Smooth muscle cell (in vitro differentiated cells): ENCODE data around the gene IL34. TPM values are rescaled to one million over a fixed set of nuclear protein-coding genes. Genes with fewer than 3 reads are reported as not detected.
"Not testable (repeated sequence)": the region's sequence is repeated elsewhere in the genome, so short reads cannot be mapped to it uniquely, and the experiment has no call there.

Source experiments
- DNase-seq: peaks from one replicate; lab custom pipeline; 2025; ENCODE audit not compliant: unreplicated experiment; lab: John Stamatoyannopoulos, UW
- H2AFZ ChIP-seq: fragments of 200-600 bp; sonication (generic); 2 replicates; pipeline ENCODE4 v1.6.0; 2016; ENCODE audit warnings: antibody characterized with exemption, low read depth, mild to moderate bottlenecking
- H3F3A ChIP-seq: fragments of 200-600 bp; sonication (generic); 2 replicates; pipeline ENCODE4 v1.6.0; 2017; ENCODE audit warnings: antibody characterized with exemption, low read depth
- H3K27ac ChIP-seq: fragments of 200-600 bp; sonication (generic); 2 replicates; pipeline ENCODE4 v1.5.1; 2016; ENCODE audit warnings: low read depth, mild to moderate bottlenecking
- H3K27me3 ChIP-seq: fragments of 200-600 bp; sonication (generic); 2 replicates; pipeline ENCODE4 v1.6.1; 2016; ENCODE audit warnings: low read depth, mild to moderate bottlenecking
- H3K36me3 ChIP-seq: fragments of 200-600 bp; sonication (generic); 2 replicates; pipeline ENCODE4 v1.5.1; 2016; ENCODE audit warnings: low read depth
- H3K4me1 ChIP-seq: fragments of 200-600 bp; sonication (generic); 2 replicates; pipeline ENCODE4 v1.5.1; 2016; ENCODE audit warnings: low read depth
- H3K4me2 ChIP-seq: fragments of 200-600 bp; sonication (generic); 2 replicates; pipeline ENCODE4 v1.6.0; 2016; ENCODE audit warnings: mild to moderate bottlenecking
- H3K4me3 ChIP-seq: fragments of 200-600 bp; sonication (generic); 2 replicates; pipeline ENCODE4 v1.5.1; 2016; ENCODE audit warnings: mild to moderate bottlenecking
- H3K79me2 ChIP-seq: fragments of 200-600 bp; sonication (generic); 2 replicates; pipeline ENCODE4 v1.6.0; 2016; ENCODE audit warnings: low read depth, mild to moderate bottlenecking
- H3K9ac ChIP-seq: fragments of 200-600 bp; sonication (generic); 2 replicates; pipeline ENCODE4 v1.6.0; 2016; ENCODE audit warnings: low read depth
- H3K9me3 ChIP-seq: fragments of 200-600 bp; sonication (generic); replicated peaks from 2 replicates; pipeline ENCODE4 v1.5.1; 2016; ENCODE audit warnings: low read depth
- H4K20me1 ChIP-seq: fragments of 200-600 bp; sonication (generic); 2 replicates; pipeline ENCODE4 v1.6.0; 2016; ENCODE audit warnings: low read depth
- WGBS: methylation state at CpG from one replicate; pipeline ENCODE4 v1.1.7; 2016; ENCODE audit warnings: low lambda C conversion rate; 5-methylcytosine and 5-hydroxymethylcytosine counted together
- polyA plus RNA-seq: library from polyadenylated mRNA; unstranded; fragments of >200 nt; fragmentation: Nextera tagmentation; extraction: Ambion mirVana; gene quantifications from 2 replicates; pipeline ENCODE4 v1.2.1, GENCODE V29; 2016
- total RNA-seq: library from RNA; depleted of rRNA; stranded (reverse); fragments of >200 nt; gene quantifications from 2 replicates; pipeline ENCODE4 v1.2.3, GENCODE V29; 2014
- TF ChIP-seq, protein P1 (sequence below): fragments of 200-600 bp; sonication (generic); IDR thresholded peaks from 2 replicates; pipeline ENCODE4 v1.5.1; 2017; ENCODE audit warnings: borderline replicate concordance, mild to moderate bottlenecking, antibody characterized with exemption; ENCODE audit not compliant: insufficient read depth, poor library complexity, severe bottlenecking

Gene IL34
- total and polyA plus RNA-seq, 2 experiments from 2014 or later = 0.49 TPM; not detected in 1

DNA sequence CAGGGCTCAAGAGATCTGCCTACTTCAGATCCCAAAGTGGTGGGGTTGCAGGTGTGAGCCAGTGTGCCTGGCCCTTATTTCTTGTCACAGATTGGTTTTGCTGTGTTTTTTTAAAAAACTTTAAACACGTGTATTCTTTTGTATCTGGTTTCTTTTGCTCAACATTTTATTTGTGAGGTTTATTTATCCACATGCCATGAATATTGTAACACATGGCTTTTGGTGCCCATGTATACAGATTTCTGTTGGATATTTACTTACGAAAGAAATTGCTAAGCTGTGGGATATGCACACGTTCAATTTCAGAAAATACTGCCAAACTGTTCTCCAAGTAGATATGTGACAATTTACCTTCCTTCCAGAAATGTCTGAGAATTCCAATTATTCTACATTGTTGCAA is 18.7 kb upstream of the IL34 start:
- Histone ChIP-seq H4K20me1 (no peaks in the 10 kb centered on the region), H3K4me2 (no peak overlapping the region), H3F3A (no peaks in the 10 kb centered on the region), H3K36me3 (no peaks in the 10 kb centered on the region), H3K4me1 (no peaks in the 10 kb centered on the region), H3K4me3 (no peak overlapping the region), H3K79me2 (no peaks in the 10 kb centered on the region), H3K9ac (no peak overlapping the region), H3K27ac (no peak overlapping the region), H2AFZ (no peak overlapping the region), H3K27me3 (peaks cover 8% of the 10 kb centered on the region), H3K9me3 (no peaks in the 10 kb centered on the region)
- TF ChIP-seq, protein P1, sequence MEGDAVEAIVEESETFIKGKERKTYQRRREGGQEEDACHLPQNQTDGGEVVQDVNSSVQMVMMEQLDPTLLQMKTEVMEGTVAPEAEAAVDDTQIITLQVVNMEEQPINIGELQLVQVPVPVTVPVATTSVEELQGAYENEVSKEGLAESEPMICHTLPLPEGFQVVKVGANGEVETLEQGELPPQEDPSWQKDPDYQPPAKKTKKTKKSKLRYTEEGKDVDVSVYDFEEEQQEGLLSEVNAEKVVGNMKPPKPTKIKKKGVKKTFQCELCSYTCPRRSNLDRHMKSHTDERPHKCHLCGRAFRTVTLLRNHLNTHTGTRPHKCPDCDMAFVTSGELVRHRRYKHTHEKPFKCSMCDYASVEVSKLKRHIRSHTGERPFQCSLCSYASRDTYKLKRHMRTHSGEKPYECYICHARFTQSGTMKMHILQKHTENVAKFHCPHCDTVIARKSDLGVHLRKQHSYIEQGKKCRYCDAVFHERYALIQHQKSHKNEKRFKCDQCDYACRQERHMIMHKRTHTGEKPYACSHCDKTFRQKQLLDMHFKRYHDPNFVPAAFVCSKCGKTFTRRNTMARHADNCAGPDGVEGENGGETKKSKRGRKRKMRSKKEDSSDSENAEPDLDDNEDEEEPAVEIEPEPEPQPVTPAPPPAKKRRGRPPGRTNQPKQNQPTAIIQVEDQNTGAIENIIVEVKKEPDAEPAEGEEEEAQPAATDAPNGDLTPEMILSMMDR = no peak
- DNase-seq = no peak
- WGBS = 94% methylated on average over 3 of the region's 3 CpGs

DNA sequence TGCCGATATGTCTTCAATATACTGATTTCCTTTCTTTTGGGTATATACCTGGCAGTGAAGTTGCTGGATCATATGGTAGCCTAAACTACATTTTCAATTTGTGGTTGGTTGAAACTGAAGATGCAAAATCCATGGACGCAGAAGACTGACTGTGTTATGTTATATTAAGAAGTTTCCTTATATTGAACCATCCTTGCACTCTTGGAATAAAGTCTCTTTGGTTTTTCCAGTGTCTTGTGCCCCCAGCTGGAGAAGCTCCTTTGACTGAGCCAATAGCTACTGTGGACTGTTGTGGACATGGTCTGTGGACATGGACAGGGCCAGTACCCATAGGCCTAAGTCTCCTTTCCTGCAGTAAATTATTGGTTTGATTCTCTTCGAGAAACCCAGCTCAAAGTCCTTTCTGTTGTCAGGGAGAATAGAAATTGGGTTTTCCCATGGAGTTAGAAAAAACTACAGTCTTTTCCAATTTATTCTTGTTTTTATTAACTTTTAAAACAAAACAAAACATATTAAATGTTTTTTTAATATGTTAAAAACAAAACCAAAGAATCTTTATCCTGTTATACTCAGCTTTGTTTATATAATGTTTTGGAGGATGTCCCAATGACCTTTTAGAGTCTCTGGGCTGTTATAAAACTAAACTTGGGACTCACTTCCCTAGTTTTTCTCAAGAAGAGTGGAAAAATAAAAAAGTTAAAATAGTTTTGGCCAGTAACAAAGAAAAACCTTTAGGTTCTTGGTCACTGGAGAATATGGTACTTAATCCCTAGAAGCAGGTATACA is 15.2 kb upstream of the IL34 start:
- TF ChIP-seq, protein P1 = no peak
- DNase-seq = no peak

DNA sequence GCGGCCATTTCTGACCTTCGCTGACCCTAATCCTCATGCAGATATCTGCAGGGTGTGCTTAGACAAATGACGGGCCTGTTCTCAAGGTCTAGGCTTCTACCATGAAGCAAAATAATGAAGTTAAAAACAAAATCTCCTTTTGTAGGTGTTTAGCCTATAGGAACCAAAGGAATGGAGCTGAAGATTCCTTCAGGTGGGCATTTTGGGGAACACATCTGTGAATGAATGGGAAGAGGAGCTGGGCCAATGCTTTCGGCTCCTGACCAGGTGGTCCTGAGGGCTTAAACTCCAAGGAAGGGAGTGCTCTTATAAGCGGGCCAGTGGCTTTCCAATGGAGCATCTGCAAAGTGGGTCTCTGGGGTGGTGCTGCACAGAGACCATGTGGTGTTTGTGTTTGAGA is 14.1 kb upstream of the IL34 start:
- Histone ChIP-seq H3K9me3 (no peaks in the 10 kb centered on the region), H3F3A (no peaks in the 10 kb centered on the region), H3K36me3 (no peaks in the 10 kb centered on the region), H3K4me3 (no peak overlapping the region), H3K27ac (no peak overlapping the region), H3K27me3 (no peaks in the 10 kb centered on the region), H3K4me2 (no peak overlapping the region), H3K9ac (no peak overlapping the region), H2AFZ (no peak overlapping the region), H3K79me2 (no peaks in the 10 kb centered on the region), H3K4me1 (peaks cover 6% of the 10 kb centered on the region), H4K20me1 (no peaks in the 10 kb centered on the region)
- 94% methylated on average over 5 of the region's 5 CpGs for WGBS
- TF ChIP-seq, protein P1 = no peak
- DNase-seq = no peak

More for the DNA sequence above, 15.2 kb upstream of the IL34 start:
- Histone ChIP-seq H3K79me2 (no peaks in the 10 kb centered on the region), H3K27ac (no peak overlapping the region), H3K4me2 (no peak overlapping the region), H3K9ac (no peak overlapping the region), H4K20me1 (no peaks in the 10 kb centered on the region), H3F3A (no peaks in the 10 kb centered on the region), H3K4me3 (no peak overlapping the region), H3K9me3 (no peaks in the 10 kb centered on the region), H3K27me3 (no peaks in the 10 kb centered on the region), H2AFZ (no peak overlapping the region), H3K4me1 (peaks cover 6% of the 10 kb centered on the region), H3K36me3 (no peaks in the 10 kb centered on the region)
- 96% methylated on average over 3 of the region's 3 CpGs for WGBS

DNA sequence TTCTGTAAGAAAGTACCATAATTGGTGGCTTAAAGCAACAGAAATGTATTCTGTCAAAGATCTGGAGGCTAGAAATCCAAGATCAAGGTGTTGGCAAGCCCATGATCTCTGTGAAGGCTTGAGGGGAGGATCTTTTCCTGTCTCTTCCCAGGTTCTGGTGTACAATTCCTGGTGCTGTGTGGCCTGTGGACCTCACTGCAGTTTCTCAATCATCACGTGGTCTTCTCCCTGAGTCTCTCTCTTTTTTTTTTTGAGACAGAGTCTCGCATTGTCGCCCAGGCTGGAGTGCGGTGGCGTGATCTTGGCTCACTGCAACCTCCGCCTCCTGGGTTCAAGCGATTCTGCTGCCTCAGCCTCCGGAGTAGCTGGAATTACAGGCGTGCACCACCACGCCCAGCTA is 12.7 kb upstream of the IL34 start:
- H3K4me3 ChIP-seq, H3K27me3 ChIP-seq, H3K9me3 ChIP-seq, H3K4me2 ChIP-seq, H3F3A ChIP-seq, H3K36me3 ChIP-seq, H3K9ac ChIP-seq, DNase-seq, H3K4me1 ChIP-seq, H4K20me1 ChIP-seq, H2AFZ ChIP-seq, H3K79me2 ChIP-seq, H3K27ac ChIP-seq: not testable (repeated sequence)
- 94% methylated on average over 10 of the region's 10 CpGs for WGBS
